ENCODE measurements around the gene CHRNE.

CHRNE gene

GRCh38 chr17:4899341-4900230 lies 3.3 kb downstream of the CHRNE start, which contains the start of gene C17orf107:
Gene C17orf107, plus strand, starts transcription at chr17:4899536. Its CDS starts 227 bp downstream, at chr17:4899763.
- peaks cover 8% of the 10 kb centered on the region for H3K4me1 ChIP-seq (ENCODE audit: insufficient read depth, low read length, poor library complexity, severe bottlenecking)
- no peaks in the 10 kb centered on the region for H3F3A ChIP-seq (ENCODE audit: low read depth)
- H3K4me2 ChIP-seq (ENCODE audit: low read depth, low read length, poor library complexity, severe bottlenecking): no peak within 1 kb of the TSS
- H3K27me3 ChIP-seq (ENCODE audit: insufficient read depth, low read length, poor library complexity, severe bottlenecking): no peaks in the 10 kb centered on the region
- peaks cover 15% of the 10 kb centered on the region; the same call in 1 of the 2 replicates for H3K36me3 ChIP-seq (ENCODE audit: insufficient read depth, low read length)
- no peaks in the 10 kb centered on the region for H3K79me2 ChIP-seq (ENCODE audit: insufficient read depth, low read length)
- H3K9me3 ChIP-seq (ENCODE audit: insufficient read depth, low read depth, low read length): no peaks in the 10 kb centered on the region
- no peak within 1 kb of the TSS for H2AFZ ChIP-seq (ENCODE audit: low read length)
- H3K9me2 ChIP-seq (replicated peaks; ENCODE audit: low read depth, low read length): no peaks in the 10 kb centered on the region
- TF ChIP-seq CTCF (conservative IDR thresholded peaks at IDR 0.05; ENCODE audit: low read length) (no peak), EZH2phosphoT487 (IDR thresholded peaks at IDR 0.05; ENCODE audit: borderline replicate concordance) (no peak)
- H3K4me3 ChIP-seq (ENCODE audit: low read length, poor library complexity, severe bottlenecking): no peak within 1 kb of the TSS
- H4K20me1 ChIP-seq (ENCODE audit: insufficient read depth, low read length, poor library complexity, severe bottlenecking): no peaks in the 10 kb centered on the region
- no peak within 1 kb of the TSS for H3K9ac ChIP-seq (ENCODE audit: low read depth, low read length, poor library complexity, severe bottlenecking)

- Histone ChIP-seq H3K36me3 (ENCODE audit: insufficient read depth, low read length) (peaks cover 15% of the 10 kb centered on the region; the same call in 1 of the 2 replicates), H3K79me2 (ENCODE audit: insufficient read depth, low read length) (no peaks in the 10 kb centered on the region), H3K9ac (ENCODE audit: low read depth, low read length, poor library complexity, severe bottlenecking) (no peak overlapping the region), H3K4me3 (ENCODE audit: low read length, poor library complexity, severe bottlenecking) (no peak overlapping the region), H3K4me2 (ENCODE audit: low read depth, low read length, poor library complexity, severe bottlenecking) (no peak overlapping the region), H3K9me2 (replicated peaks; ENCODE audit: low read depth, low read length) (no peaks in the 10 kb centered on the region), H3K4me1 (ENCODE audit: insufficient read depth, low read length, poor library complexity, severe bottlenecking) (peaks cover 8% of the 10 kb centered on the region), H3K9me3 (ENCODE audit: insufficient read depth, low read depth, low read length) (no peaks in the 10 kb centered on the region), H3K27me3 (ENCODE audit: insufficient read depth, low read length, poor library complexity, severe bottlenecking) (no peaks in the 10 kb centered on the region), H2AFZ (ENCODE audit: low read length) (no peak overlapping the region), H3F3A (ENCODE audit: low read depth) (no peaks in the 10 kb centered on the region), H4K20me1 (ENCODE audit: insufficient read depth, low read length, poor library complexity, severe bottlenecking) (no peaks in the 10 kb centered on the region)
- TF ChIP-seq CTCF (conservative IDR thresholded peaks at IDR 0.05; ENCODE audit: low read length) (no peak), EZH2phosphoT487 (IDR thresholded peaks at IDR 0.05; ENCODE audit: borderline replicate concordance) (no peak)
Measured at GRCh38 chr17:4898927-4899326, 4.0 kb downstream of the CHRNE start.

- peaks cover 15% of the 10 kb centered on the region; the same call in 1 of the 2 replicates for H3K36me3 ChIP-seq (ENCODE audit: insufficient read depth, low read length)
- no peak overlapping the region for H3K4me3 ChIP-seq (ENCODE audit: low read length, poor library complexity, severe bottlenecking)
- H3K9me3 ChIP-seq (ENCODE audit: insufficient read depth, low read depth, low read length): no peaks in the 10 kb centered on the region
- H3K9me2 ChIP-seq (replicated peaks; ENCODE audit: low read depth, low read length): no peaks in the 10 kb centered on the region
- H3F3A ChIP-seq (ENCODE audit: low read depth): no peaks in the 10 kb centered on the region
- H3K27me3 ChIP-seq (ENCODE audit: insufficient read depth, low read length, poor library complexity, severe bottlenecking): no peaks in the 10 kb centered on the region
- no peaks in the 10 kb centered on the region for H3K79me2 ChIP-seq (ENCODE audit: insufficient read depth, low read length)
- TF ChIP-seq EZH2phosphoT487 (IDR thresholded peaks at IDR 0.05; ENCODE audit: borderline replicate concordance) (no peak), CTCF (conservative IDR thresholded peaks at IDR 0.05; ENCODE audit: low read length) (no peak)
- H3K9ac ChIP-seq (ENCODE audit: low read depth, low read length, poor library complexity, severe bottlenecking): no peak overlapping the region
- H3K4me2 ChIP-seq (ENCODE audit: low read depth, low read length, poor library complexity, severe bottlenecking): no peak overlapping the region
- H2AFZ ChIP-seq (ENCODE audit: low read length): no peak overlapping the region
- peaks cover 7% of the 10 kb centered on the region for H3K4me1 ChIP-seq (ENCODE audit: insufficient read depth, low read length, poor library complexity, severe bottlenecking)
- no peaks in the 10 kb centered on the region for H4K20me1 ChIP-seq (ENCODE audit: insufficient read depth, low read length, poor library complexity, severe bottlenecking)
Measured at GRCh38 chr17:4898351-4898750, 4.5 kb downstream of the CHRNE start.
